HepG2 (cell line): ENCODE measurements around the gene PLPP7. TPM values are rescaled to one million over a fixed set of nuclear protein-coding genes. Genes with fewer than 3 reads are reported as not detected.
A peak's percentile ranks its signal among the peaks of the same experiment; 100 is the strongest.

ENCODE experiments used
- HNRNPL ChIP-seq: fragments of 200-400 bp; formaldehyde crosslinking; IDR thresholded peaks from 2 replicates; pipeline ENCODE4 v1.6.1; 2017; ENCODE audit warnings: mild to moderate bottlenecking, low read depth, low read length
- KDM2A ChIP-seq: sonication (generic); formaldehyde crosslinking; IDR thresholded peaks from 2 replicates; pipeline ENCODE4 v1.4.0; 2020; ENCODE audit warnings: low read depth, missing genetic modification reagents, borderline replicate concordance
- MAFK ChIP-seq, 2 experiments: IDR thresholded peaks in 1 of 2; conservative IDR thresholded peaks in 1 of 2; 2 replicates each; pipeline ENCODE4 v1.6.1; 2011; ENCODE audit warnings: improper control_type of control experiment in 2 of 2, low read length in 2 of 2
- MYC ChIP-seq: sonication (generic); formaldehyde crosslinking; IDR thresholded peaks from 2 replicates; pipeline ENCODE4 v1.9.0; 2021; ENCODE audit warnings: missing genetic modification reagents, borderline replicate concordance
- MZF1 ChIP-seq: sonication (generic); formaldehyde crosslinking; IDR thresholded peaks from 2 replicates; pipeline ENCODE4 v1.8.1; 2023; ENCODE audit warnings: mild to moderate bottlenecking, missing genetic modification reagents, borderline replicate concordance
- NR2F6 ChIP-seq, 2 experiments: IDR thresholded peaks; 2 replicates each; pipeline ENCODE4 v1.6.1; 2016; ENCODE audit warnings: antibody characterized with exemption in 1 of 2, mild to moderate bottlenecking in 1 of 2
- PAX8 ChIP-seq: sonication (generic); formaldehyde crosslinking; IDR thresholded peaks from 2 replicates; pipeline ENCODE4 v1.8.0; 2022; ENCODE audit warnings: mild to moderate bottlenecking, missing genetic modification reagents, borderline replicate concordance
- PCBP1 ChIP-seq: fragments of 200-400 bp; formaldehyde crosslinking; IDR thresholded peaks from 2 replicates; pipeline ENCODE4 v1.6.1; 2017; ENCODE audit warnings: mild to moderate bottlenecking, low read depth, low read length, borderline replicate concordance
- PHF21A ChIP-seq: sonication (generic); formaldehyde crosslinking; IDR thresholded peaks from 2 replicates; pipeline ENCODE4 v1.5.0; 2020; ENCODE audit warnings: mild to moderate bottlenecking, missing genetic modification reagents
- RAD21 ChIP-seq: fragments of 450-650 bp; formaldehyde crosslinking; IDR thresholded peaks from 2 replicates; pipeline ENCODE4 v1.5.0; 2020; ENCODE audit warnings: mild to moderate bottlenecking
- SALL1 ChIP-seq: sonication (generic); formaldehyde crosslinking; IDR thresholded peaks from 2 replicates; pipeline ENCODE4 v1.8.0; 2022; ENCODE audit warnings: mild to moderate bottlenecking, missing genetic modification reagents
- STAG1 ChIP-seq: sonication (generic); formaldehyde crosslinking; IDR thresholded peaks from 2 replicates; pipeline ENCODE4 v1.4.0; 2020; ENCODE audit warnings: missing genetic modification reagents
- YY1 ChIP-seq: IDR thresholded peaks from 2 replicates; pipeline ENCODE4 v1.6.1; 2011; ENCODE audit warnings: low read length, low read depth, moderate library complexity, mild to moderate bottlenecking; ENCODE audit not compliant: insufficient read depth, insufficient replicate concordance
- ZFY ChIP-seq: sonication (generic); formaldehyde crosslinking; IDR thresholded peaks from 2 replicates; pipeline ENCODE4 v1.4.0; 2020; ENCODE audit warnings: missing genetic modification reagents
- ZKSCAN5 ChIP-seq: sonication (generic); formaldehyde crosslinking; IDR thresholded peaks from 2 replicates; pipeline ENCODE4 v1.5.1; 2020; ENCODE audit warnings: mild to moderate bottlenecking, missing genetic modification reagents
- ZNF263 ChIP-seq: sonication (generic); formaldehyde crosslinking; IDR thresholded peaks from 2 replicates; pipeline ENCODE4 v1.4.0; 2020; ENCODE audit warnings: missing genetic modification reagents
- ZNF768 ChIP-seq: sonication (generic); formaldehyde crosslinking; IDR thresholded peaks from 2 replicates; pipeline ENCODE4 v1.4.0; 2020; ENCODE audit warnings: missing genetic modification reagents
- ZNF841 ChIP-seq: sonication (generic); formaldehyde crosslinking; IDR thresholded peaks from 2 replicates; pipeline ENCODE4 v1.8.1; 2023; ENCODE audit warnings: missing genetic modification reagents, borderline replicate concordance
- polyA plus RNA-seq, 8 experiments: library from polyadenylated mRNA; depleted of rRNA in 3 of 8; stranded (reverse) in 7 of 8; unstranded in 1 of 8; fragments of >200 nt; fragmentation: Illumina TruSeq in 4 of 8; extraction: Trizol in 4 of 8; gene quantifications; 2 replicates each; pipeline versions ENCODE4 v1.2.1 to v1.2.3, GENCODE V29; 2011 to 2016; ENCODE audit warnings: low read depth in 4 of 8, missing spikeins in 1 of 8, mixed read lengths in 1 of 8; ENCODE audit not compliant: insufficient read depth in 1 of 8
- total RNA-seq, 5 experiments: library from RNA; depleted of rRNA; stranded (reverse); fragments of >200 nt; fragmentation: Illumina TruSeq; extraction: Trizol; gene quantifications; 2 replicates each; pipeline ENCODE4 v1.2.3, GENCODE V29; 2016; ENCODE audit warnings: low read depth in 1 of 5
- TF ChIP-seq, protein P1 (sequence below): sonication (generic); formaldehyde crosslinking; IDR thresholded peaks from 2 replicates; pipeline ENCODE4 v1.5.0; 2020; ENCODE audit warnings: mild to moderate bottlenecking, missing genetic modification reagents, moderate library complexity
- TF ChIP-seq, protein P2 (sequence below): sonication (generic); formaldehyde crosslinking; IDR thresholded peaks from 2 replicates; pipeline ENCODE4 v1.4.0; 2020; ENCODE audit warnings: missing genetic modification reagents
- TF ChIP-seq, protein P3 (sequence below): sonication (generic); formaldehyde crosslinking; IDR thresholded peaks from 2 replicates; pipeline ENCODE4 v1.4.0; 2020; ENCODE audit warnings: missing genetic modification reagents, borderline replicate concordance

PLPP7 gene
- total and polyA plus RNA-seq, 2 of the 13 experiments (the other 11 are each of a cell fraction or from before 2014, with no cell fraction given), result 0.33 to 1.2 TPM

DNA sequence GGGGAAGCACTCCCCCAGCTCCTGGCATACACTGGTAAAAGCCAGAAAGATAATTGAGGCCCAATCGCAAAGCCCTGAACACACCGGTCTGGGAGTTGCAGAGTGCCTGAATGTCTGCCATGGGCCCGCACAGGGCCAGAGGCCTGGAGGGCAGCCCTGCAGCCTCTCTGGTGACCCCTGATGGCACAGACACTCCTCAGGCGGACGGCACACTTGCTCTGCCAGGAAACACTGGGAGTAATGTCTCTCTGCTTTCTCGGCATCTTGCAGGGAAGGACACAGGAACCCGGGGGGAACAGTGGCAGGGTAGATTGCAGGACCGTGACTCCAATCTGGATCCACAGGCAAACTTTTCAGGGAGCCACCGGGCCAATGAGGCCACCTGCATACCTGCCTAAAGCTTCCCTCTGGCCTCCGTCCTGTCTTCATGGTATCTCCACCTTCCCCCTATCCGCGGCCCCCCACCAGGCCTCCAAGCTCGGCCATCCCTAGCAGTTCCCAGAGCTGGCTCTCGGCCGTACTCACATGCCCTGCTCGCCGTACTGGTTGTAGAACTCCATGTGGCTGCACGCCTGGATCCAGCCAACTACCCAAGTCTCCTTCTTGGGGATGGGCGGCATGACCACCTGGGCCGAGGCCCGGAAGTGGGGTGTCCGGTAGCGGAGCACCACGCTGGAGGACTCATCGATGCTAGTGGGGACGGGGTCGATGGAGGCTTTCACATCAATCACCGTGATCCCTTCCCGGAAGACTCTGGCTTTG, 14.0 kb upstream of the PLPP7 start (continued):
- TF ChIP-seq NR2F6 (IDR thresholded peaks at IDR 0.05) (no peak), NR2F6 (CRISPR knock-in tag; IDR thresholded peaks at IDR 0.05) (no peak), PCBP1 (0 out of 2 replicates have a peak, but pooled peaks have one; percentile 20), STAG1 (CRISPR knock-in tag) (peak; percentile 50), SALL1 (CRISPR knock-in tag) (peak; percentile 41; the same call in 1 of the 2 replicates), ZNF263 (CRISPR knock-in tag) (0 out of 2 replicates have a peak, but pooled peaks have one; percentile 24), YY1 (peak; percentile 22), MAFK (conservative IDR thresholded peaks at IDR 0.05 in 1 of 2, IDR thresholded peaks at IDR 0.05 in 1 of 2; ENCODE audit: low read length in 2 of 2) (no peak), ZNF768 (CRISPR knock-in tag) (peak; percentile 33; the same call in 1 of the 2 replicates), ZNF841 (CRISPR knock-in tag) (no peak), RAD21 (CRISPR knock-in tag) (0 out of 2 replicates have a peak, but pooled peaks have one; percentile 30), MZF1 (CRISPR knock-in tag) (no peak), KDM2A (CRISPR knock-in tag) (peak; percentile 22; the same call in 1 of the 2 replicates), HNRNPL (0 out of 2 replicates have a peak, but pooled peaks have one; percentile 61), PHF21A (CRISPR knock-in tag) (no peak), MYC (CRISPR knock-in tag) (no peak), ZFY (CRISPR knock-in tag) (peak; percentile 81), PAX8 (CRISPR knock-in tag) (no peak), ZKSCAN5 (CRISPR knock-in tag) (no peak)
- TF ChIP-seq, protein P1, sequence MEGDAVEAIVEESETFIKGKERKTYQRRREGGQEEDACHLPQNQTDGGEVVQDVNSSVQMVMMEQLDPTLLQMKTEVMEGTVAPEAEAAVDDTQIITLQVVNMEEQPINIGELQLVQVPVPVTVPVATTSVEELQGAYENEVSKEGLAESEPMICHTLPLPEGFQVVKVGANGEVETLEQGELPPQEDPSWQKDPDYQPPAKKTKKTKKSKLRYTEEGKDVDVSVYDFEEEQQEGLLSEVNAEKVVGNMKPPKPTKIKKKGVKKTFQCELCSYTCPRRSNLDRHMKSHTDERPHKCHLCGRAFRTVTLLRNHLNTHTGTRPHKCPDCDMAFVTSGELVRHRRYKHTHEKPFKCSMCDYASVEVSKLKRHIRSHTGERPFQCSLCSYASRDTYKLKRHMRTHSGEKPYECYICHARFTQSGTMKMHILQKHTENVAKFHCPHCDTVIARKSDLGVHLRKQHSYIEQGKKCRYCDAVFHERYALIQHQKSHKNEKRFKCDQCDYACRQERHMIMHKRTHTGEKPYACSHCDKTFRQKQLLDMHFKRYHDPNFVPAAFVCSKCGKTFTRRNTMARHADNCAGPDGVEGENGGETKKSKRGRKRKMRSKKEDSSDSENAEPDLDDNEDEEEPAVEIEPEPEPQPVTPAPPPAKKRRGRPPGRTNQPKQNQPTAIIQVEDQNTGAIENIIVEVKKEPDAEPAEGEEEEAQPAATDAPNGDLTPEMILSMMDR, result peak; percentile 68
- TF ChIP-seq, protein P2, sequence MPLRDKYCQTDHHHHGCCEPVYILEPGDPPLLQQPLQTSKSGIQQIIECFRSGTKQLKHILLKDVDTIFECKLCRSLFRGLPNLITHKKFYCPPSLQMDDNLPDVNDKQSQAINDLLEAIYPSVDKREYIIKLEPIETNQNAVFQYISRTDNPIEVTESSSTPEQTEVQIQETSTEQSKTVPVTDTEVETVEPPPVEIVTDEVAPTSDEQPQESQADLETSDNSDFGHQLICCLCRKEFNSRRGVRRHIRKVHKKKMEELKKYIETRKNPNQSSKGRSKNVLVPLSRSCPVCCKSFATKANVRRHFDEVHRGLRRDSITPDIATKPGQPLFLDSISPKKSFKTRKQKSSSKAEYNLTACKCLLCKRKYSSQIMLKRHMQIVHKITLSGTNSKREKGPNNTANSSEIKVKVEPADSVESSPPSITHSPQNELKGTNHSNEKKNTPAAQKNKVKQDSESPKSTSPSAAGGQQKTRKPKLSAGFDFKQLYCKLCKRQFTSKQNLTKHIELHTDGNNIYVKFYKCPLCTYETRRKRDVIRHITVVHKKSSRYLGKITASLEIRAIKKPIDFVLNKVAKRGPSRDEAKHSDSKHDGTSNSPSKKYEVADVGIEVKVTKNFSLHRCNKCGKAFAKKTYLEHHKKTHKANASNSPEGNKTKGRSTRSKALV (CRISPR knock-in tag), result peak; percentile 74; the same call in 1 of the 2 replicates
- TF ChIP-seq, protein P3, sequence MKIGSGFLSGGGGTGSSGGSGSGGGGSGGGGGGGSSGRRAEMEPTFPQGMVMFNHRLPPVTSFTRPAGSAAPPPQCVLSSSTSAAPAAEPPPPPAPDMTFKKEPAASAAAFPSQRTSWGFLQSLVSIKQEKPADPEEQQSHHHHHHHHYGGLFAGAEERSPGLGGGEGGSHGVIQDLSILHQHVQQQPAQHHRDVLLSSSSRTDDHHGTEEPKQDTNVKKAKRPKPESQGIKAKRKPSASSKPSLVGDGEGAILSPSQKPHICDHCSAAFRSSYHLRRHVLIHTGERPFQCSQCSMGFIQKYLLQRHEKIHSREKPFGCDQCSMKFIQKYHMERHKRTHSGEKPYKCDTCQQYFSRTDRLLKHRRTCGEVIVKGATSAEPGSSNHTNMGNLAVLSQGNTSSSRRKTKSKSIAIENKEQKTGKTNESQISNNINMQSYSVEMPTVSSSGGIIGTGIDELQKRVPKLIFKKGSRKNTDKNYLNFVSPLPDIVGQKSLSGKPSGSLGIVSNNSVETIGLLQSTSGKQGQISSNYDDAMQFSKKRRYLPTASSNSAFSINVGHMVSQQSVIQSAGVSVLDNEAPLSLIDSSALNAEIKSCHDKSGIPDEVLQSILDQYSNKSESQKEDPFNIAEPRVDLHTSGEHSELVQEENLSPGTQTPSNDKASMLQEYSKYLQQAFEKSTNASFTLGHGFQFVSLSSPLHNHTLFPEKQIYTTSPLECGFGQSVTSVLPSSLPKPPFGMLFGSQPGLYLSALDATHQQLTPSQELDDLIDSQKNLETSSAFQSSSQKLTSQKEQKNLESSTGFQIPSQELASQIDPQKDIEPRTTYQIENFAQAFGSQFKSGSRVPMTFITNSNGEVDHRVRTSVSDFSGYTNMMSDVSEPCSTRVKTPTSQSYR (CRISPR knock-in tag), result no peak
